ENCODE results near the gene TRPC4.
A peak's percentile ranks its signal among the peaks of the same experiment; 100 is the strongest.

TRPC4 gene

GRCh38 chr13:37651891-37652290 lies 217.7 kb downstream of the TRPC4 start:
- DNase-seq, result no peak

GRCh38 chr13:37648609-37649008 lies 221.0 kb downstream of the TRPC4 start:
- no peak for DNase-seq

GRCh38 chr13:37647031-37647650 lies 222.4 kb downstream of the TRPC4 start:
- no peak for DNase-seq

- DNase-seq, result no peak
Observed at GRCh38 chr13:37646531-37646930, 223.0 kb downstream of the TRPC4 start.

GRCh38 chr13:37645181-37645740 lies 224.3 kb downstream of the TRPC4 start:
- no peak for DNase-seq

- no peak for DNase-seq
Observed at GRCh38 chr13:37641391-37641790, 228.2 kb downstream of the TRPC4 start.

- peak; percentile 1 for DNase-seq
Observed at GRCh38 chr13:37640499-37640898, 229.1 kb downstream of the TRPC4 start.

- DNase-seq, result no peak
Observed at GRCh38 chr13:37636701-37637100, 232.9 kb downstream of the TRPC4 start.

- DNase-seq, result no peak
Observed at GRCh38 chr13:37632294-37632693, 237.3 kb downstream of the TRPC4 start.

GRCh38 chr13:37627428-37627827 lies 242.1 kb downstream of the TRPC4 start:
- no peak for DNase-seq

GRCh38 chr13:37621811-37622361 lies 247.7 kb downstream of the TRPC4 start:
- no peak for DNase-seq

- DNase-seq, result no peak
Observed at GRCh38 chr13:37618554-37618953, 251.0 kb downstream of the TRPC4 start.

- no peak for DNase-seq
Observed at GRCh38 chr13:37617173-37617572, 252.4 kb downstream of the TRPC4 start.

- no peak for DNase-seq
Observed at GRCh38 chr13:37616131-37616530, 253.4 kb downstream of the TRPC4 start.

GRCh38 chr13:37615276-37615675 lies 254.3 kb downstream of the TRPC4 start:
- no peak for DNase-seq

- DNase-seq, result no peak
Observed at GRCh38 chr13:37613638-37614037, 255.9 kb downstream of the TRPC4 start.

GRCh38 chr13:37613236-37613635 lies 256.3 kb downstream of the TRPC4 start:
- DNase-seq, result no peak

GRCh38 chr13:37608750-37609339 lies 260.7 kb downstream of the TRPC4 start:
- no peak for DNase-seq

GRCh38 chr13:37602733-37603381 lies 266.7 kb downstream of the TRPC4 start:
- peak; percentile 2 for DNase-seq

- DNase-seq, result no peak
Observed at GRCh38 chr13:37601648-37602440, 267.7 kb downstream of the TRPC4 start.

GRCh38 chr13:37599519-37599918 lies 270.1 kb downstream of the TRPC4 start:
- DNase-seq, result no peak

GRCh38 chr13:37598597-37598996 lies 271.0 kb downstream of the TRPC4 start, which contains the start of gene POSTN:
POSTN (minus strand) TSS chr13:37598768; CDS start chr13:37598726, 42 bp downstream.
- no peak for DNase-seq

- no peak for DNase-seq
Observed at GRCh38 chr13:37597477-37598025, 272.0 kb downstream of the TRPC4 start.
